Omental fat pad (tissue), 4 donors: ENCODE results near the gene SERAC1. TPM values are rescaled to one million over a fixed set of nuclear protein-coding genes. Genes with fewer than 3 reads are reported as not detected.

Experiments used
- ATAC-seq: fragments of 150-250 bp; one replicate; pipeline ENCODE4 v1.9.1; 2016; ENCODE audit warnings: mild to moderate bottlenecking, moderate library complexity; ENCODE audit not compliant: low FRiP score
- DNase-seq: peaks from one replicate; pipeline ENCODE4 v3.0.0-alpha.2; 2019; ENCODE audit warnings: low spot score
- CTCF ChIP-seq, 3 donors: fragments of 450-650 bp; IDR thresholded peaks; one replicate each; pipeline ENCODE4 v1.5.1; 2016 to 2017; ENCODE audit warnings: antibody characterized with exemption in 3 of 3, mild to moderate bottlenecking in 3 of 3, moderate library complexity in 2 of 3
- total RNA-seq, 4 donors: library from RNA; depleted of rRNA; stranded (reverse); fragments of >200 nt; gene quantifications; one replicate each; pipeline ENCODE4 v1.1.0, GENCODE V29; 2016

Gene SERAC1
- total RNA-seq, 4 donors from 2014 or later: 5.8 to 8.8 (median 7.4) TPM

DNA sequence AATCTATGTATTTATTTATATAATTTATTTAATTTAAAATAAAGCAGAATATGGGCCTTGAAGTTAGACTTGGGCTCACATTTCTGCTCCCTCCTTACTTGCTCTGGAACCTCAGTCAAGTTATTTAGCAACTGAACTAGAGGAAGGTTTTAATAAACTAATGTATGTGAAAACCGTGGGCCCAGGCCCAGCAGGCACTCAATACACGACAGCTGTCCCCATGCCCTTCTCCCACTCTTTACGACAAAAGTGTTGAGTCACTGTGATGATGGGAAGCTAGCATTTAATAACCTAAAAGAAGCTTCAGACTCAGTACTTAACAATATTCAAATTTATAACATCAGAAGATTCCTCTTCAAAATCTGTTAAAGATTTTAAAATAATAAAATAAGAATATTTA lies 46.7 kb downstream of the SERAC1 start:
- ATAC-seq: no peak
- TF ChIP-seq CTCF (IDR thresholded peaks at IDR 0.05): no peak

DNA sequence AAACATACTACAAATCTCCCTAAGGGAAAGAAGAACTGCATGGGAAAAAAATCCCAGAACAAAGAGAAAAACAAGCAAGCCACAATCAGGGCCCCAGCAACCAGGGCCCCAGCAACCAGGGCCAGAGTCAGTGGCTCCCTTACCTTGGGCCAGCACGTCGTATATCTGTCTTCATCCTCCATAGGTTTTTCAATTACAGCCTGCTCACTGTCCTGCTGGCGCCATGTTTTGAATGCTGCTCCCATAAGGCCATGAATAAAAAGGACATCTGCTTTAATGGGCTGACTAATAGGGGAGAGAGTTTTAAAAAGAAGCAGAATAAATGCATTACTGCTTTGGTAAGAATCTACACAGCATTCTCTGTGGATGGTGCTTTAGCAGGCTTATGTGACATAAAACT lies 49.2 kb downstream of the SERAC1 start:
- DNase-seq: no peak
- ATAC-seq: no peak
- TF ChIP-seq CTCF (IDR thresholded peaks at IDR 0.05): no peak

More for the DNA sequence above, 46.7 kb downstream of the SERAC1 start:
- no peak for DNase-seq

- no peak for DNase-seq
- TF ChIP-seq CTCF (IDR thresholded peaks at IDR 0.05): no peak
- no peak for ATAC-seq
Measured at GRCh38 chr6:158115508-158115907, 52.6 kb downstream of the SERAC1 start.

GRCh38 chr6:158115102-158115501 lies 53.0 kb downstream of the SERAC1 start:
- DNase-seq (no peak), ATAC-seq (no peak)
- no peak for TF ChIP-seq CTCF (IDR thresholded peaks at IDR 0.05)

DNA sequence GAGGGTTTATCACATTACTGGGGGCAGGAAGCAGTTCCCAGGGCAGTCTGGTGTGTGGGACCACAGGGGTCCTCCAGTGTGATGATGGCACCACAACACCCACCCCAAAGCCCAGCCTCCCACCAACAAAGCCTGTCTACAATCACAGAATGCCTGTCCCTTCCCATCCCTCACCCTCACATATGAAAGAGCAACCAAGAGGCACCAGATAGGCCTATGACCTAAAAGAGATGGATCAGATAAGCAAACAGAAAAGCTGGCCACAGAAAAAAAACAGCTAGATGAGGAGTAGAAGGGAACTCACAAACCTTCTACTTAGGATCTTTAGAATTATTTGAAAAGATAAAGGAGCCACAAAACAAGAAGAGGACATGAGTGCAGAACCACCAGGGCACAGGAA lies 54.3 kb downstream of the SERAC1 start:
- no peak for TF ChIP-seq CTCF (IDR thresholded peaks at IDR 0.05)
- ATAC-seq (no peak), DNase-seq (no peak)

DNA sequence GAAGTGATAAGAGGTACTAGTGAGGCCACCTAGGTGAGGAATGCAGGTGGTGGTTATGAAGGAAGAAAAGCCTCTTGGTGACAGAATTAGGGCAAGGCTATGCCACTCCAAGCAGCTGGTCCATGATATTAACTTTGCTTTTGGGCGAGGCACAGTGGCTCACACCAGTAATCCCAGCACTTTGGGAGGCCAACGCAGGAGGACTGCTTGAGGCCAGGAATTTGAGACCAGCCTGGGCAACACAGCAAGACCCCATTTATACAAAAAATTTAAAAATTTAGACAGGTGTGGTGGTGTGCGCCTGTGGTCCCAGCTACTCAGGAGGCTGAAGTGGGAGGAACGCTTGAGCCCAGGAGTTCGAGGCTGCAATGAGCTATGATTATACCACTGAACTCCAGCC lies 56.1 kb downstream of the SERAC1 start:
- ATAC-seq: no peak
- no peak for TF ChIP-seq CTCF (IDR thresholded peaks at IDR 0.05)
- DNase-seq: no peak

DNA sequence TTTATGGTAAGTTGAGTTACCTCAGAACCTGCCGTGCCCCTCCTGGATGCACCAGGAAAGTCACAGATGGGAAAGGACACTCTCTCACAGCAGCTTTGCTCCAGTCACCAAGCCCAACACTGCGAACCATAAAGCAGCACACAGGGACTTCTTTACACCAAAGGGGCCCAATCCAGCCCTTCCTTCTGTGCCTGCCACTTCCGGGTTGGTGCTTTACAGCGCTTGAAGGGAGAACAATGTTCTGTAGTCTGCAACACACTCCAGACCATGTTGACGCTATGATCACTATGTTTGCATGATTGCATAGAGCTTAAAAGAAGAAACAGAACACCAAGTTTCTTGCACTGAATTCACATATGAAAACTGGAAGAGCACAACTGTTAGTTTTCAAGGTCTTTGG lies 57.1 kb downstream of the SERAC1 start:
- ATAC-seq (no peak), DNase-seq (no peak)
- TF ChIP-seq CTCF (IDR thresholded peaks at IDR 0.05): no peak
